HG03045 (cell line): ENCODE measurements around the gene CDKN1C.

ENCODE experiments used
- ATAC-seq: cut with Tn5 transposase; IDR thresholded peaks from one replicate; pipeline ENCODE4 v1.9.1; 2021; ENCODE audit warnings: mild to moderate bottlenecking, moderate library complexity; ENCODE audit not compliant: unreplicated experiment

Gene CDKN1C

DNA sequence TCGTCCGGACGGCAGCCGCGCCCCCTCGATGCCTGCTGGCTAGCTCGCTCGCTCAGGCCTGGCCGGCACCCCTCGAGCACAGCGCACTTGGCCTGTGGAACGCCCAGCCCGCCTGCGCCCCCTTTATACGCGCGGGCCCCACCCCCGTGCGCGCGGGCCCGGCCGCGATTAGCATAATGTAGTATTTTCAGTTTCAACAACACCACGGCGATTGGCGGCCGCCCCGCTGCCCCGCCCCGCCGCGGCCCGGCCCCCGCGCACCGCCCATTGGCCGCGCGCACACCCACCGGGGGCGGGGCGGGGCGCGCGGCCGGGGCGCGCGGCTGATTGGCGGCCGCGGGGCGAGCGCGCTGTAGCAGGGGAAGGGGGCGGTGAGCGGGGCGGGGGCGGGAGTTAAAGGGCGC lies at the start of gene CDKN1C:
Gene CDKN1C, minus strand, starts transcription at position 98 of the 404 bp plus-strand sequence. CDS start 319 bp downstream, outside the sequence.
- peak; percentile 72 for ATAC-seq

DNA sequence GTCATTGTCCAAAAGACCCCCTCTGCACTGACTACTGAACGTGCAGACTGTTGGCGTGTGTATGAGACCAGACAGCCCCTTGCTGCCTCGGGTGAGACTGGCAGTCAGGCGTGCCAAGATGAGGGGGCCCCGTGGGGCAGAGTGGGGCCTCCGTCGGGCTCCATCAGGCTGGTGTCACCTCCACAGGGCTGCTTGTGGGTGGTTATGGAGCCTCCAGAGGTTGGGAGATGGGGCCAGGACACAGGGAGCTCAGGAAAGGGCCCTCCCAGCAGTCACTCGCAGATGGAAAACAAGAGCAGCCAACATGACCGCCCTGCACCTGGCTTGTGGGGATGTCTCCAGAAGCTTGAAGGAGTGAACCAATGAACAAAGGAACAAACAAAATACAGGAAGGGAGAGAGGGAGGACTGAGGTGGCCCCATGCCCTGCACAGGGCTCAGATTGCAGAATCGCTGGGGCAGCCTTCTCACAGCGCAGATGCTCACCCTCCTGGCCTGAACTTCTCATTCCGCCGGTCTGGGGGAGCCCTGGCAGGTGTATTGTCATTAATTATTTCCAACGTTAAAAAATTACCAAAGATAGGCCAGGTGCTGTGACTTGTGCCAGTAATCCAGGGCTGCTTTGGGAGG lies 49.1 kb upstream of the CDKN1C start:
- no peak for ATAC-seq

DNA sequence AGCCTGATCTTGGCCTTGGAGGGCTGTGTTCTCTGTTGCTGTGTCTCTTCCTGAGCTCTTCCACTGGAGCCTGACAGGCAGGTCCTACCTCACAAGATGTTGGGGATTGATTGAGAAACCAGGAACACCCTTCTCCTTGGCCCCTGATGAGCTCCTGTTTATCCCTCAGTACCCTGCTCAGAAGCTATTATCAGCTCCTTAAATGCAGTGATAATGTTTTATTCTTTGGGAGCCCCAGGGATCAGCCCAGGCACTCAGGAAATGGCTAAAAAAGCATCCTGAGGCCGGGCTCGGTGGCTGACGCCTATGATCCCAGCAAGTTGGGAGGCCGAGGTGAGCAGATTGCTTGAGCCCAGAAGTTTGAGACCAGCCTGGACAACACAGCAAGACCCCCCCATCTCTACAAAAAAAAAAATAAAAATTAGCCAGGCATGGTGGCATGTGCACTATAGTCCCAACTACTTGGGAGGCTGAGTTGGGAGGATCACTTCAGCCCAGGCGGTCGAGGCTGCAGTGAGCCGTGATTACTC lies 48.5 kb upstream of the CDKN1C start:
- ATAC-seq = no peak

DNA sequence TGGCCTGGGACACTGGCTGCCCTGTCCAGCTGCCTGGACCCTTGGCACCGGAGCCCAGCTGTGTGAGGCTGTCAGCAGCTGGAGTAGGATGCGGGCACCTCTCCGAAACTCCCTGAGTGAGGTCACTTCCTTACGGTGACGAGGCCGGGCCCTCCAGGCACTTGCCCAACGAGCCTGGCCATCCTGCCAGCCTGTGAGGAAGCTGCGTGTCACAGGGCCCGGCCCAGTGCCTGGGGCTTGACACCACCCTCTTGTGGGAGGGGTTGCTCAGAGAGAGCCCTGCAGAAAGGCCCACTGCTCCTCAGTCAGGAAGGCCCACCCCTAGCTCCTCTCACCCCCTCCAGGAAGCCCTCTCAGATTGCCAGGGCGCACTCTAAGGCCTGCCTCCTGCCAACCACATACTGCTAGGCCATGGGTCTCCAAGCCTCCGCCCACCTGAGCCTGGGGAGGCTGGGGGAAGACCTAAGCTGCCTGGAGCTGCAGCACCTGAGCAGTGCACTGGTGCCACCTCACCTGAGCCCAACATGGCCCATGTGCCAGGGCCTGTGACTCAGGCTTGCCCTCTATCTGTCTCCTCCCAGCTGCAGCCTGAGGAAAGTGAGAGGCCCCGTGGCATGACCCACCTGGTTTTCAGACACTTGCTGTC lies 47.9 kb upstream of the CDKN1C start:
- no peak for ATAC-seq

DNA sequence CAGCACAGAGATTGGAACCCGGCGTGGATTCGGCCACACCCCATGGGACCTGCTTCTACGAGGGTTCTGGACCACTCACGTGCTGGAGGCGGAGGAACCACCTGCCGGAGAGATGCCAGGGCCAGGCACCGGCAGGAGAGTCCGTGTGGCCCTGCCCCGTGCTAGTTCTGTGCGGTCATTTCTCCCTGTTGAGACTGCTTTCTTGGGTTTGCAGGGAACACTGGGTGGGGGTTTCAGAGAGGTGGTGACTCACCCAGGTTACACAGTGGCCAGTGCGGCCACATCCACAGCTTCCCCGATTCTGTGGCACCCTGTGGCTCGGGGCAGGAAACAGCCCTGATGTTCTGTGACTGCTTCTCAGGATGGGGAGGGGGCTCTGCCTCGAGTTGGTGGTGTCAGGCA lies 47.3 kb upstream of the CDKN1C start:
- no peak for ATAC-seq

DNA sequence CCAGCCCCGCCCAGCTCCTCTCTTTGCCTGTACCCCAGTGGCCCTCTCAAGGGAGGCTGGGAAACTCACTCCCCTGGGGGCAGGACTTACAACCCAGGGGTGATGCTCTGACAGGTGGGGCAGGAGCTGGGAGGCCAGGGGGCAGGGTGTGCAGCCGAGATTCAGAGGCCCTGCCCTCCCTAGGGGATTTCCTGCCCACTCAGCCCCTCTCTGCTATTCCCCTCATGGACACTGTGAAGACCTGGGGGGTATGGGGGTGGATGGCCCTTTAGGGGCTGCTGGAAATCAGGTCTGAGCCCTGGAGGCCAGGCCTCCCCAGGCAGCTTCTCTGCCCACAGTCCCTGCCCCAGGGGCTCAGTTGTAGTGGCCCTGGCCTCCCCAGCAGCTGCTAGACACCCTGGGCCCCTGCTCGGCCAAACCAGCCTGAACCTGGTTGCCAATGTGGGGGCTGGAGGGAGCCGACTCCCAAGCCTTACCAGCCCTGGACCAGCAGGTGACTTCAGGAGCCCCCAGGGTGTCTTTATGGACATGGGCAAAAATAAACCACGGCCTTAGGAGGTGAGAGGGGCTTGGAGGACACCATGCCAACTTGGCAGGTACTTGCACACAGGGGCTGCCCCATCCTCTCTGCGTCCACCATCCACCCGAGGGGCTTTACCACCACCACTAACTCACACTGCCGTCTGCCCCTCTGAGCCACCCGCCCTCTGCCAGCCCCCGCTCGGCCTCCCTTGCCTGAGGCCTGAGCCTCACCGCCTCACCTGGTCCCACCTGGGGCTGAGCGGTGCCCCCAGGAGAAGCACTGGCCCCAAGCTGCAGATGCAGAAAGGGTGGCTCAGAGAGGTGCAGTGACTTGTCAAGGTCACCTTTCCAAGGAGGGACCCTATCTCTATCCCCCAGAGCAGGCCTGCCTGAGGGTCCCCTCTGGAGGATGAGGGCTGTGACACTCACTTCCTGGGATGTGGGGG lies 46.5 kb upstream of the CDKN1C start:
- ATAC-seq = no peak

DNA sequence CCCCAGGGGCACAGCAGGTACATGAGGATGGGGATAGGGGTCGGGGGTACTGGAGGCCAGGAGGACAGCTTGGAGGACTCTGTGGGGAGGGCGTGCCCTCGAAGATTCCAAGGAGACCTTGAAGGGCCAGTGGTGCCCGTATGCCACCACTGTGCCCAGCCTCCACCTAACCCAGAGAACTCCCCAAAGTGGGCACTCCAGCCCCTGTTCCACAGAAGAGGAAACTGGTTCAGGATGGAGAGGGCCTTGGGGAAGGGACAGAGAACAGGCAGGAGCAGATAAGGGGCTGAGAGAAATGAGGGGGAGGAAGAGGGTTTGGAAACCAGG lies 45.8 kb upstream of the CDKN1C start:
- no peak for ATAC-seq

DNA sequence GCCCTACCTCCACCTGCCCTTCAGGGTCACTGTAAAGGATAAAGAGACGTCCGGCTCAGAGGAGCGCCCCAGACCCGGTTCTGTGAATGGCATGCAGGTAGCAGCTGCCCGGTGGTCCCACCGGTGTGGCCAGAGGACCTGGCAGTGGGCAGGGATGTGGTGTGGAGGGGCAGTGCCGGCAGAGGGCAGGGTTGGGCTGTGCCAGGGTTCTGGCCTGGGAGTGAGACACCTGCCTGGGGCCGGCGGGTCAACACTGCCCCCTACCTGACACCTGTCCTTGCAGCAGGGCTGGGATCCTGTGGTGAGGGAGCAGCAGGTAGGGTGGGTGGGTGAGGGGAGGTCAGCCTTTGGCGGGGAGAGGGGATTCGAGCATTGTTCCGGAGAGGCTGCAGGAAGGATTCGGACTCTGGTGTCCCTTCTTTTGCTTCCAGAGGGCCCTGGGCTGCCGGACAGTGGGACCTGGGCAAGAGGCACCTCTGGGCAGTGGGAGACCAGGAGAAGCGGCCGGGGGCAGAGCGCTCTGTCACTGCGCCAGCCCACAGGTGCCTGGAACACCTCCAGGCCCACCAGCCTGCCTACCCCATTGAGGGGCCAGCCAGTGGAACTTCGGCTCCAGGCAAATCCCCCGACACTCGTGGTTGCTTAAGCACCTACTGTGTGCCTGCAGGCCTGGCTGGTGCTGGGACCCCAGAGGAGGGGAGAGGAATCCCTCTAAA lies 45.3 kb upstream of the CDKN1C start:
- no peak for ATAC-seq

DNA sequence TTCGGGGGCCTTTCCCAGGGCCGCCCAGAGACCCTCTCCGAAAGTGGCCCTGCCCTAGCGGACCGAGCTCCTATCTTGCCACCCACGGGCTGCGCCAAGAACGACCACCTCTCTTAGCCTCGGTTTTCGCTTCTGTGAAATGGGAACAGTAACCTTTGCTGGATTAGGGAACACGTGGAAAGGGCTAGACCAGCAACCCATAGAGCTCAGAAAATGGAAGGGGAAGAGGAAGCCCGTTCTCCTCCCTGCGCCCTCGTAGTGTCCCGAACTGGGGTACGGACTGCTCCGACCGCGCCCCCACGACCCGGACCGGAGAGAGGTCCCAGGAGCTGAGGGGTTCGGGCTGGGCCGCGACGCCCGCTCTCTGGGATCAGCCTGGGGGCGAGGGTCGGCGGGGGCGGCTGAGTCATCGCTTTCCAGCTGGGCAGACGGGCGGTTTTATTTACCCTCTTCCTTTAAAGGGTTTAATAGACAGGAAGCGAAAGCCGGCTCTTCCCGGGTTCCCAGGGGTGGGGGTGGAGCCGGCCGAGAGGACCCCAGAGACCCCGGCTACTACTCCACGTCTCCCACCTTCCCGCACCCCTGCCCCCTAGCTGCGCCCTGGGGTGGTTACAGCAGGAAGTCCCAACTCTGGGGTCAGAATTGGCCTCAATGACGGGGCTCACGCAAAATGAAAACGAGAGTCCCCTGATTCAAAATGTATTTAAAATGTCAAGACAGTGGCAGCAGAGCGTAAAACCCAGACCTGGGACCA lies 44.6 kb upstream of the CDKN1C start:
- ATAC-seq = no peak

DNA sequence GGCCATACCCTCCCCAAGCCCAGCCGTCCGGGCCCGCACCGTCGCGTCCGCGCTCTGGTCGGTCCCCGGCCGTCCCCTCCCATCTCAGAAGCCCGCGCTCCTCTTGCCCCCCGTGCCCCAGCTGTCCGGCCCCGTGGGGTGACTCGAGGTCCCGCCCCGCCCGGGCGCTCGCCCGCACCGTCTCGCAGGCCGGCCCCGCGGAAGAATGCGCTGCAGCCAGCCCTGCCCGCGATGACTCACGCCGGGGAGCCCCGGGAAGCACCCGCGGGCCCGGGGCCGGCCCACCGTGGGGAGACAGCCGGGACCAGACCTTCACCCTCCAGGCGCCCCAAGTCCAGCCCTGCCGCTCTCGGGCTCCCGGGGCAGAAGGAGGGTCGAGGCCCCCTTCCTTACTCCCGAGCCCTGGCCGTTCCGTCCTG lies 44.0 kb upstream of the CDKN1C start:
- ATAC-seq = no peak

DNA sequence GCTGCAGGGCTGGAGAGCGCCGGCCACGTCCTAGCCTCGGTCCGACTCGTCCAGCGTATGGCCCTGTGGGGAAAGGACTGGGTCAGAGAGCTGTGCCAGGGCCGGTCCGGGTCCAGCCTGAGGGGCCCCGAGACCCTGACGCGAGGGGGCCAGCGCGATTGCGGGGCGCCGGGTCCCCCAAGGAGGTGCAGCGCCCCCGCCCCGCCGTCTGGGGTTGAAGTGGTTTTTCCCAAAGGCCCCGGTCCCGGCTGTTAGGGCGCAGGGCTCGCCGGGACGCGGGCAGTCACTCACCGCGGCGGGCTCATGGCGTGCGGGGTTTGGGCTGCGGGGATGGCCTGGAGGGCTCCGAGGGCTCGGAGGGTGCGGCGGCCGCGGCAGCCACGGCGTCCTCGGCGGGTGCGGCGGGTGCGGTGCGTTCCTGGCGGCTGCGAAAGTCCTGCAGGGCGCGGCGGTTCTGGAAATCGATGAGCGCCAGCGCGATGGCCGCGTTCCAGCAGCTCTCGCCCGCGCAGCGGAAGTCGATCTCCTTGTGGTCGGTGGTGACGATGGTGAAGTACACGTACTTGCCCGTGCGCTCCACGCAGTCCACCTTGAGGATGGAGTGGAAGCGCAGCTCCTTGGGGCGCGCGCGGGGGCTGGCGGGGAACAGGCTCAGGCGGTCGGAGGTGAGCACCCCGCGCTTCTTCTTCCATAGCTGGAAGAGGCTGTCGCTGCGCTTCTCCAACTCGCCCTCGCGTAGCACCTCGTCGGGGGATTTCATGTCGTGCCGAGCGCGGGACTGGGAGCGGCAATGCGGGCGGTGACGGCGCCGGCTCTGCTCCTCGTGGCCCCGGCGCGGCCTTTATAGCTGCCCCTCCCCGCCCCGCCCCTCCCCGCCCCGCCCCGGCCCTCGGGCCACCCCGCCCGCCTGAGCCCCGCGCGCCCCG lies 43.3 kb upstream of the CDKN1C start, which contains the start of gene PHLDA2:
Gene PHLDA2, minus strand, starts transcription at position 816 of the 926 bp plus-strand sequence. Its CDS starts 56 bp downstream, at position 760.
- no peak for ATAC-seq

DNA sequence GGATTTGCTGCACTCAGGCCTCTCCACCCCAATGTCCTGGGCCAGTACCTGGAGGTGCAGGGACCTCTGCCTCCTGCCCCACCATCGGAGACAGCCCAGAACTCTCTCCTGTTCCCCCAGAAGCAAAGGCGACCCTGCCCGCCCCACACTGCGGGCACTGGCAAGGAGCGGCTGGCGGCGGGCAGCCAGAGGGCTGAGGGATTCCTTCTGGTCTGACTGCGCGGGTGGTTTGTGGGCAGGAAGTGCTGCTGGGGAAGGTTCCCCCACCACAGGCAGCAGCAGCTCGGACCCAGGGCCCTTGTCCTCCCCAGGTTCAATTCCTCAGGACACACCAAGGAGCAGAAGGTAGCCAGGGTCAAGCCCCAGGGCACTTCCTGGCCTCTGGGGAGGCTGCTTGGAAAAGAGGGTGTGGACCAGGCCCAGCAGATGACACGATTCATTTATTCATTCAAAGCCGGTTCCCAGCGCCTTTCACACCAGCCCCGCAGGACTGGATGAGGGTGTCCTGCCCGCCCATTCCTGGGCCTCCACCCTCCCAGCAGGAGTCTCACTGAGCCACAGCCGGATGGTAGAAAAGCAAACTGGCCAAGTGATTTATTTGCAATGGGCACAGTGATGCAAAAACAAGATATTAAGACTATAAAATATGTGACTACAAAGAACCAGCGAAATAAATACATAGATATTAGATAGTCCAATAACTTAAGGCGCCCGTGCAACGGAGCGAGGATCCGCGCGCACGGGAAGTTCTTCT lies 42.5 kb upstream of the CDKN1C start:
- no peak for ATAC-seq

DNA sequence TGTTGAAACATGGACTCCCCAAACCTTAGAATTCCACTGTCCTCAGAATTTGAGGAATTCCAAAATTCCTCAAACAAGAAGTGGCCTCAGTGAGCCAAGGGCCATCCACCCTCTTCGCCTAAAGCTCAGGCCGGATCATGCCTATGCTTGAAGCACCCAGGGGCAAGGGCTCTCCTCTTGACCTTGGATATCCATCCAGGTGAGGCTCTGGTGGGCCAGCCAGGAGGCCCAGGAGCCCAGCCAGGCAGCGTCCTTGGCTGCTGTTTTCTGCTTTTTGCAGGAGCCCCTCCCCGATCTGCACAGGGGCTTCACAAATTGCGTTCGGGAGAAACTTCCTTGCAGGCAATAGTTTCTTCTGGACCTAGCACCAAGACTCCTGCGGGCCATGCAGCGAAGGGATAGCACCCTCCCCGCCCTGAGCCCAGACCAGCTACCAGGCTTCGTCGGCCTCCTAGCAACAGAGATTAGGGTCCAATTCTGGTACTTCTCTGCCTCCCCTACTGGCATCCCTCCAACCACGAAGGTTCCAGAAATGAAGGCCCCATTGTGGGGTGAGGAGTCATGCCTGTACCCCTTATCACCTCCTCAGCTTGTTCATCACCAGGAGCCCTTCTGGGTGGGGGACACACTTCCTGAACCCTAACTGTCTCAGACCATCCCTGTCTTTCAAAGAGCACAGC lies 41.7 kb upstream of the CDKN1C start:
- no peak for ATAC-seq

DNA sequence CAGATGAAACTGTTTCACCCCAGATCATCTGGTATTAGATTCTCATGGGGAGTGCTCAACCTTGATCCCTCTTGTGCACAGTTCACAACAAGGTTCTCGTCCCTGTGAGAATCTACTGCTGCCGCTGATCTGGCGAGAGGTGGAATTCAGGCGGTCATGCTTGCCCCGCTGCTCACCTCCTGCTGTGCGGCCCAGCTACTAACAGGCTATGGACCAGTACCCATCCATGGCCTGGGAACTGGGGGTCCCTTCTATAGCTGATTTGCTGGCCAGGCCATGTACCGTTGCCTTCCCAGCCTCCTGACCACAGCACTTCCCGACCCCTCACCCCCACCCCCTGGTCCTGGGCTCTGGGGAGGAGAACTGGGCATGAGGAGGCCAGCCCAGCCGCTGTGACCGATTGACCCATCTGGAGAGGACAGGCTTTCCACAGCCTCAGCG lies 41.1 kb upstream of the CDKN1C start:
- no peak for ATAC-seq

DNA sequence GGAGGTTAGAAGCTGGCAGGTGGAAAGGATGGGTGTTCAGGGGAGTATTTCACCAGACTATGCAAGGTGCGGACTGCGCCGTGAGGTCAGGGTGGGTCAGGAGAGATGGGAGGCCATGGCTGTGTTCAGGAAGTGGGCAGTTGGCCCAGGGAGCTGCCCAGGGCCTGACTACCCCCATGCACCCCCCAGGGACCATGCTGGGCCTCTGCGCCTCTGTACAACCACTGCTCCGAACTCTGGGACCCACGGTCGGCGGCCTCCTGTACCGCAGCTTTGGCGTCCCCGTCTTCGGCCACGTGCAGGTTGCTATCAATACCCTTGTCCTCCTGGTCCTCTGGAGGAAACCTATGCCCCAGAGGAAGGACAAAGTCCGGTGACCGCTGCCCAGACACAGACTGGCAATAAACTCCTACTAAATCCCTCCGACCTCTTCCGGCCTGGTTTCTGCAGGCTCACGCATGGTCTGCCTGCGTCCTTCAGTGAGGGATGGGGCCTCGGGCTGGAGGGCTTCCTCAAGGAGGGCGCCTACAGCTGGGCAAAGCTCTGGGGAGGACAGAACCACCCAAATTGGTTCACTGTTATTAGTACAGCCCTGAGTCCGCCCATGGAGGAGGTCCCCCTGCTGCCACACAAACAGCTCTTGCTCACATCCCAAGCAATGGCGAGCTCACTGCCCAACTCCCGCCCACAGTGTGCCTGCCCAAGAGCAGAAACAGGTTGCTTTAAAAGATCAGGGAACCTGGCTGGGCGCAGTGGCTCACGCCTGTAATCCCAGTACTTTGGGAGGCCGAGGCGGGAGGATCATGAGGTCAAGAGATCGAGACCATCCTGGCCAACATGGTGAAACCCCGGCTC lies 39.5 kb upstream of the CDKN1C start:
- no peak for ATAC-seq

DNA sequence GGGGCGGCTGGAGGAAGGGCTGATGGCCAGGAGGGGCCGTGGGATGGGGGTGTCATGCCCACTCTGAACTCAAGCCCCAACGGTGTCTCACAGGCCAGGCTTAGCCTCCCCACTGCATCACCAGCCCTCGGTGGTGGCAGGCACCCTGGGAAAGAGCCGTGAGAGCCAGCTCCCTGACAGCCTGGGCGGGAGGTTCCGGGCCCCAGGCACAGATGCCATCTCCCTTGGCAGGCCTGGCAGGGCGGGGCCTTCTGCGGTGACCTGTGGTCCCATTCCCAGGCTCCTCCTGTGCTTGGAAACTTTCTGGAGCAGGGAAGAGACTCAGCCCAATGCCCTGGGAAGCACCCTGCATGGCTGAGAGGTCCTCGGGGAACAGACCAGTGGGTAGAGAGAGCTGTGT lies 38.8 kb upstream of the CDKN1C start:
- ATAC-seq = no peak
